ENCODE measurements around the gene CDH13.

DNA sequence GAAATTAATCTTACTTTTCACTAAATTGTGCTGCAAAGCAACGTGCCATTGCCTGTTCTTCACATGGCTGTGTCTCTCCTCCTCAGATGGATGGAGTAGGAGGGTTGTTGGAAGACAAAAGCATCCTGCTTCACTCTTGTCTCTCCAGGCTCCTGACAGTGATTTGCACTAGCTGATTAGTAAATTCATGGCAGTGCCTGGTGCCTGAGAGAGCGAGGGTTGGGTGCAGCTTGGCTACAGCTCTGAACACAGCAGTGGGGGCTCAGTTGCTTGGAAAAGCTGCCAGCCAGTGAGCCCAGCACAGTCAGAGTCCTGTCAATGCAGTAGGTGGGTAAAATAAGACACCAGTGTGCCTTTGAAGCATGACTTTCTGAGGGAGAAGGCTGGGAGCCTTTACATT, 37.4 kb downstream of the CDH13 start:
- no peak for TF ChIP-seq SIN3A (IDR thresholded peaks at IDR 0.05; ENCODE audit: borderline replicate concordance in 2 of 2, control insufficient read depth in 1 of 2, low read depth in 2 of 2, low read length in 2 of 2)
- TF ChIP-seq FOXM1 (IDR thresholded peaks at IDR 0.05; ENCODE audit: low read depth) = no peak
- TF ChIP-seq FOXM1 (CRISPR knock-in tag; IDR thresholded peaks at IDR 0.05; ENCODE audit: low read depth) = no peak
- no peak for TF ChIP-seq ATF1 (CRISPR knock-in tag; IDR thresholded peaks at IDR 0.05)
- TF ChIP-seq ATF1 (tag; IDR thresholded peaks at IDR 0.05) = no peak
- TF ChIP-seq SLC30A9 (CRISPR knock-in tag; IDR thresholded peaks at IDR 0.05) = no peak
- TF ChIP-seq, protein P1, sequence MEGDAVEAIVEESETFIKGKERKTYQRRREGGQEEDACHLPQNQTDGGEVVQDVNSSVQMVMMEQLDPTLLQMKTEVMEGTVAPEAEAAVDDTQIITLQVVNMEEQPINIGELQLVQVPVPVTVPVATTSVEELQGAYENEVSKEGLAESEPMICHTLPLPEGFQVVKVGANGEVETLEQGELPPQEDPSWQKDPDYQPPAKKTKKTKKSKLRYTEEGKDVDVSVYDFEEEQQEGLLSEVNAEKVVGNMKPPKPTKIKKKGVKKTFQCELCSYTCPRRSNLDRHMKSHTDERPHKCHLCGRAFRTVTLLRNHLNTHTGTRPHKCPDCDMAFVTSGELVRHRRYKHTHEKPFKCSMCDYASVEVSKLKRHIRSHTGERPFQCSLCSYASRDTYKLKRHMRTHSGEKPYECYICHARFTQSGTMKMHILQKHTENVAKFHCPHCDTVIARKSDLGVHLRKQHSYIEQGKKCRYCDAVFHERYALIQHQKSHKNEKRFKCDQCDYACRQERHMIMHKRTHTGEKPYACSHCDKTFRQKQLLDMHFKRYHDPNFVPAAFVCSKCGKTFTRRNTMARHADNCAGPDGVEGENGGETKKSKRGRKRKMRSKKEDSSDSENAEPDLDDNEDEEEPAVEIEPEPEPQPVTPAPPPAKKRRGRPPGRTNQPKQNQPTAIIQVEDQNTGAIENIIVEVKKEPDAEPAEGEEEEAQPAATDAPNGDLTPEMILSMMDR (IDR thresholded peaks at IDR 0.05 in 2 of 3, conservative IDR thresholded peaks at IDR 0.05 in 1 of 3; ENCODE audit: insufficient read depth in 2 of 3, low read depth in 1 of 3, low read length in 3 of 3) = no peak
- no peak for TF ChIP-seq ESRRA (IDR thresholded peaks at IDR 0.05; ENCODE audit: borderline replicate concordance, low read depth)
- TF ChIP-seq, protein P2, sequence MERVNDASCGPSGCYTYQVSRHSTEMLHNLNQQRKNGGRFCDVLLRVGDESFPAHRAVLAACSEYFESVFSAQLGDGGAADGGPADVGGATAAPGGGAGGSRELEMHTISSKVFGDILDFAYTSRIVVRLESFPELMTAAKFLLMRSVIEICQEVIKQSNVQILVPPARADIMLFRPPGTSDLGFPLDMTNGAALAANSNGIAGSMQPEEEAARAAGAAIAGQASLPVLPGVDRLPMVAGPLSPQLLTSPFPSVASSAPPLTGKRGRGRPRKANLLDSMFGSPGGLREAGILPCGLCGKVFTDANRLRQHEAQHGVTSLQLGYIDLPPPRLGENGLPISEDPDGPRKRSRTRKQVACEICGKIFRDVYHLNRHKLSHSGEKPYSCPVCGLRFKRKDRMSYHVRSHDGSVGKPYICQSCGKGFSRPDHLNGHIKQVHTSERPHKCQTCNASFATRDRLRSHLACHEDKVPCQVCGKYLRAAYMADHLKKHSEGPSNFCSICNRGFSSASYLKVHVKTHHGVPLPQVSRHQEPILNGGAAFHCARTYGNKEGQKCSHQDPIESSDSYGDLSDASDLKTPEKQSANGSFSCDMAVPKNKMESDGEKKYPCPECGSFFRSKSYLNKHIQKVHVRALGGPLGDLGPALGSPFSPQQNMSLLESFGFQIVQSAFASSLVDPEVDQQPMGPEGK (CRISPR knock-in tag; IDR thresholded peaks at IDR 0.05; ENCODE audit: borderline replicate concordance) = no peak
- no peak for TF ChIP-seq YY1 (IDR thresholded peaks at IDR 0.05; ENCODE audit: borderline replicate concordance in 1 of 3, control insufficient read depth in 1 of 3, extremely low read depth in 1 of 3, insufficient read depth in 3 of 3, insufficient read length in 1 of 3, insufficient replicate concordance in 2 of 3, low read depth in 1 of 3, low read length in 2 of 3)
- TF ChIP-seq, protein P3, sequence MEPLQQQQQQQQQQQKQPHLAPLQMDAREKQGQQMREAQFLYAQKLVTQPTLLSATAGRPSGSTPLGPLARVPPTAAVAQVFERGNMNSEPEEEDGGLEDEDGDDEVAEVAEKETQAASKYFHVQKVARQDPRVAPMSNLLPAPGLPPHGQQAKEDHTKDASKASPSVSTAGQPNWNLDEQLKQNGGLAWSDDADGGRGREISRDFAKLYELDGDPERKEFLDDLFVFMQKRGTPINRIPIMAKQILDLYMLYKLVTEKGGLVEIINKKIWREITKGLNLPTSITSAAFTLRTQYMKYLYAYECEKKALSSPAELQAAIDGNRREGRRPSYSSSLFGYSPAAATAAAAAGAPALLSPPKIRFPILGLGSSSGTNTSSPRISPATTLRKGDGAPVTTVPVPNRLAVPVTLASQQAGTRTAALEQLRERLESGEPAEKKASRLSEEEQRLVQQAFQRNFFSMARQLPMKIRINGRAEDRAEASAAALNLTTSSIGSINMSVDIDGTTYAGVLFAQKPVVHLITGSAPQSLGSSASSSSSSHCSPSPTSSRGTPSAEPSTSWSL (CRISPR knock-in tag; IDR thresholded peaks at IDR 0.05; ENCODE audit: borderline replicate concordance) = no peak
- TF ChIP-seq, protein P4, sequence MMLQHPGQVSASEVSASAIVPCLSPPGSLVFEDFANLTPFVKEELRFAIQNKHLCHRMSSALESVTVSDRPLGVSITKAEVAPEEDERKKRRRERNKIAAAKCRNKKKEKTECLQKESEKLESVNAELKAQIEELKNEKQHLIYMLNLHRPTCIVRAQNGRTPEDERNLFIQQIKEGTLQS (IDR thresholded peaks at IDR 0.05) = no peak
- TF ChIP-seq, protein P4 (CRISPR knock-in tag; conservative IDR thresholded peaks at IDR 0.05) = no peak
- TF ChIP-seq, protein P5, sequence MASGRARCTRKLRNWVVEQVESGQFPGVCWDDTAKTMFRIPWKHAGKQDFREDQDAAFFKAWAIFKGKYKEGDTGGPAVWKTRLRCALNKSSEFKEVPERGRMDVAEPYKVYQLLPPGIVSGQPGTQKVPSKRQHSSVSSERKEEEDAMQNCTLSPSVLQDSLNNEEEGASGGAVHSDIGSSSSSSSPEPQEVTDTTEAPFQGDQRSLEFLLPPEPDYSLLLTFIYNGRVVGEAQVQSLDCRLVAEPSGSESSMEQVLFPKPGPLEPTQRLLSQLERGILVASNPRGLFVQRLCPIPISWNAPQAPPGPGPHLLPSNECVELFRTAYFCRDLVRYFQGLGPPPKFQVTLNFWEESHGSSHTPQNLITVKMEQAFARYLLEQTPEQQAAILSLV (tag; IDR thresholded peaks at IDR 0.05) = no peak
- TF ChIP-seq HNRNPK (IDR thresholded peaks at IDR 0.05; ENCODE audit: low read depth, low read length, poor library complexity, severe bottlenecking) = no peak
- TF ChIP-seq MED1 (CRISPR knock-in tag; IDR thresholded peaks at IDR 0.05; ENCODE audit: borderline replicate concordance) = no peak

Data from K562 (cell line).